H4 (cell line): ENCODE results near the gene TMEM11. TPM values are rescaled to one million over a fixed set of nuclear protein-coding genes. Genes with fewer than 3 reads are reported as not detected.

Experiments
- DNase-seq: peaks from one replicate; pipeline ENCODE4 v3.0.0-alpha.2; 2015; ENCODE audit warnings: low spot score
- total RNA-seq: library from RNA; depleted of rRNA; stranded (reverse); fragments of >200 nt; shearing (Covaris generic); gene quantifications from 2 replicates; pipeline ENCODE4 v1.2.3, GENCODE V29; 2014

Gene TMEM11
- total RNA-seq, 1 experiment from 2014 or later = 33.0 TPM

- no peak for DNase-seq
These were observed 29.4 kb downstream of the TMEM11 start for GRCh38 chr17:21184570-21184969.

DNA sequence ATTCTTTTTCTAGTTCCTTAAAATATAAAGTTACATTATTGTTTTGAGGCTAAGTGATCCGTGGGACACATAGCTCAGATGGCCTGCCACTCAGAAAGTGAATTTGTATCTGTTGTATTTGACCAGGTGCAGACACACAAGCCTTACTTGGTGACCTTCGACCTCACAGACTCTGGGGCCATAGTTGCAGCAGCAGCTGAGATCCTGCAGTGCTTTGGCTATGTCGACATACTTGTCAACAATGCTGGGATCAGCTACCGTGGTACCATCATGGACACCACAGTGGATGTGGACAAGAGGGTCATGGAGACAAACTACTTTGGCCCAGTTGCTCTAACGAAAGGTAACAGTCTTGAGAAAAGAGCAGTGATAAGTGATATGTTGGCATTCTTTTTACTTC lies 30.5 kb downstream of the TMEM11 start:
- no peak for DNase-seq

GRCh38 chr17:21177854-21178600 lies 35.9 kb downstream of the TMEM11 start:
- no peak for DNase-seq

GRCh38 chr17:21177401-21177800 lies 36.6 kb downstream of the TMEM11 start:
- DNase-seq = no peak

DNA sequence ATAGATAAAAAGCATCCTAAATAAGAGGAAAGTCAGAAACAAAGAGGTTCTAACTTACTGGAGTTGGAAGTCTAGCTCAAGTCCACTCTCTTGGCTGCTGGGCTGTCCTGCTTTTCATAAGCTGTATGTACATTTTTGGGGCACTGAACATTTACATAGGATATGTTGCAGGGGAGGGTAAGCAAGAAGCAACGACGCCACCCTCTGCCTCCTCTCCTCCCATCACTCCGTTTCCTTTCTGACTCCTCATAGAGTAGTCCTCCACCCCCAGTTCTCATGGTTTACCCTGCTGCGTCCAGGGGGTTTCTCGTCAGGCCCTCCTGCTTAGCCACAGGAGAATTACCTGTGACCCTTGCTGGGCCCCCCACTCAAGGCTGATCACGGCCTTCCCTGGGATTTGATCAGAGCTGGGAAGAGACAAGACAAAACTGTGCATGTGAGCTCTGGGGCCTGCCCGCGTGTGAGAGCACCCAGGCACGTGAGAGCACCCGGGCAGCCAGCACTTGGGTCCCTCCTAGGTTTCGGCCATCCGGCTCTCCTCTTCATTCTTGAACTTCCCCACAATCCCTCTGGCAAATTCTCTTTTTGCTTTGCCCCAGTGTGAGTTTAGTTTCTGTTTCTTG lies 37.1 kb downstream of the TMEM11 start:
- no peak for DNase-seq

DNA sequence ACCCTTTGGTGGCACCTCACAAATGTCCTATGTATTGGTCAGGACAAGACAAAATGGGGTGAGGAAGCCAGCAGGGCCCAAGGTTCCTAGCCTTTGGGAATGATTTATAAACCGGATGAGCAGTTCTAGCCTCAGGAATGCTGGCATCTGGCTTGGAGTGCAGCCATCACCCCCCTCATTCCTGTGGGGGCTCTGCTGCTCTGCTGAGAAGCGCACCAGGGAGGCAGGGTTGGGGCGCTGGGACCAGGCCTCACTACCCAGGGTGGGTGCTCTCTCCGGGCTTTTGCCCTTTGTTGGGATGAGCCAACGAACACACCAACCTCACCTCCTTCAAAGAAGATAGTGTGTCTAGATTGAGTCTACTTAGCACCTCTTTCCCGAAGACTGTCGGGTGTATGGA lies 39.2 kb downstream of the TMEM11 start:
- no peak for DNase-seq

DNA sequence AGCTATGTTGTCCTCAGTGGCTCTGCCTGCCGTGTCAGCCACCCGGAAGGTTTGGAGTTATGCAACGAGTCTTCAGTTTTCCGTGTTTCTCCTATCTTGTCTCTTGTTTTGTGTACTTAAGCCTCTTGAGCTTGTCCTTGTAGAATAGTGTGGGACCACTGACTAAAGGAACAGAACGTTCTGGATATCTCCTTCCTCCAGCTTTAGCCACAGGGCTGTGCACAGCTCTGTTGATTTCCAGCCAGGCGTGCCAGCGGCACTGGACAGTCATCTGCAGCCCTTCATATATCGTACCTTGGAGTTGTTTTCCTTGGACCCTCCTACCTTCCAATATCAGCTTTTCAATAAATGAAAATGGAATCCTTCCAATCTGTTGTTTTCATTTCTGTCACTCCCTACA lies 39.8 kb downstream of the TMEM11 start:
- DNase-seq = no peak

- DNase-seq = no peak
These were observed 40.4 kb downstream of the TMEM11 start for GRCh38 chr17:21173543-21173942.

GRCh38 chr17:21172846-21173245 lies 41.1 kb downstream of the TMEM11 start:
- DNase-seq = no peak

DNA sequence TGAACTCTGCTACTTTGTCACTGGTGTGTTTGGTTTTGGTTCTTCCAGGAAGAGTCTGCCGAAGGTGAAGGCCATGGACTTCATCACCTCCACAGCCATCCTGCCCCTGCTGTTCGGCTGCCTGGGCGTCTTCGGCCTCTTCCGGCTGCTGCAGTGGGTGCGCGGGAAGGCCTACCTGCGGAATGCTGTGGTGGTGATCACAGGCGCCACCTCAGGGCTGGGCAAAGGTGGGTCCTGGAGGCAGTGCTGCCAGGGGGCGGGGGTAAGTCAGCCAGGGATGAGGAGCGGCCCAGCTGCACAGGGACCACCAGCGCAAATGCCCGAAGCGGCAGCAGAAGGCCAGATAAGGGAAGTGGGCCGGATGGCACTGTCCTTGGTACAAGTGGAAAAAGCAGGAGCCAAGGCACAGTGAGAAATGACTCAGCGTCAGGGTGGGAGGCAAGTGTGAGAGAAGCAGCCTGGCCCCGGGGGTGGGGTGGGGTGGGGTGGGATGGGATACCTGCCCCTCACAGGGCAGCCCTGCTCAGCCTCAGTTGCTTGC lies 41.9 kb downstream of the TMEM11 start:
- DNase-seq = no peak

GRCh38 chr17:21171309-21171922 lies 42.5 kb downstream of the TMEM11 start:
- DNase-seq = no peak

DNA sequence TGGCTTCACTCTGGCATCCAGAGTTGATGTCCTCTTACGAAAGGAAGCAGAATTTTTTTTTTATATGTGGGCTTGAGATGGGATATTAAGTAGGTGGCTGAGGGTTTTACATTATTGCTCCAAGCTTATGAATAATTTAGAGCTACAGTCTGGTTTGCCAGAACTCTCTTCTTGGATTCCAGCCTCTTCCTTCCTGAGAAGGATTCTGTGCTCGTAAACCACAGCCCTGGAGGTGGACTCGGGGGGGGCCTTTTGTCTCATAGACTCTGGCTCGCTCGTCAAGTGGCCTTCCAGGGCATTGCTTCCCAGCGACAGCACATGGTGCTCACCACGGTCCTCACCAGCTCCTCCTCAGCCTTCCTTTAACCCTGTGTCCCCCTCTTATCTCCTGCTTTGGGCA lies 43.2 kb downstream of the TMEM11 start:
- no peak for DNase-seq

- DNase-seq = no peak
These were observed 44.5 kb downstream of the TMEM11 start for GRCh38 chr17:21169496-21169895.

DNA sequence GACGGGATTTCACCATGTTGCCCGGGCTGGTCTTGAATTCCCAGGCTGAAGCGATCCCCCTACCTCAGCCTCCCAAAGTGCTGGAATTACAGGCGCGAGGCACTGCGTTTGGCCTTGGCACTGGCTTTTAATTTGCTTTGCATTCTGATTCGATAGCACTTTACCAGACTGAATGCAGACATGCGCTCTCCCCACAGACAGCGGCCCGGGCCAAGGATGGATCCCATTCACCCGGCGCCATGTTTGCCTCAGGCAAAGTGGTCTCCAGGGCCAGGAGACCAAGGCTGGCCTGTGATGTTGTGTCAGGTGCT lies 45.5 kb downstream of the TMEM11 start:
- no peak for DNase-seq

GRCh38 chr17:21167303-21167702 lies 46.7 kb downstream of the TMEM11 start:
- DNase-seq = no peak

- DNase-seq = no peak
These were observed 47.3 kb downstream of the TMEM11 start for GRCh38 chr17:21166595-21167210.

- no peak for DNase-seq
These were observed 47.9 kb downstream of the TMEM11 start for GRCh38 chr17:21165922-21166594.

DNA sequence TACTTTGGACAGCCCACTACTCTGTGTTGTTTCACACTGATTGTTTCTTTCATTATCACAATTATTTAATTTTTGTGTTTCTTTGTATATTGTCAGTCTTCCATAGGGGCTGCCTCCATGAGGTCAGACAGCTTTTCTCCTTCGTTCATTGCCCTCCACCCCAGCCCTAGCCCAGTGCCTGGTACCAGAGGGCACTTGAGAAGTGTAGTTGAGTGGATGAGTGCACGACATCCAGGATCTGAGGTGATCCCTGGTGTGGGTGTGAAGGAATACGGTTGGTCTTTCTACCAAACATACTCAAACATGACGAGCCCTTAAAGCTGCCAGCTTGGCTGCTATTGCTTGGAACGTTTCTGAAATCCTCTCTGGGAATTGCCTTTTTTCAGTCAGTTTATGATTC lies 49.3 kb downstream of the TMEM11 start:
- no peak for DNase-seq

- no peak for DNase-seq
These were observed 49.7 kb downstream of the TMEM11 start for GRCh38 chr17:21164216-21164615.

DNA sequence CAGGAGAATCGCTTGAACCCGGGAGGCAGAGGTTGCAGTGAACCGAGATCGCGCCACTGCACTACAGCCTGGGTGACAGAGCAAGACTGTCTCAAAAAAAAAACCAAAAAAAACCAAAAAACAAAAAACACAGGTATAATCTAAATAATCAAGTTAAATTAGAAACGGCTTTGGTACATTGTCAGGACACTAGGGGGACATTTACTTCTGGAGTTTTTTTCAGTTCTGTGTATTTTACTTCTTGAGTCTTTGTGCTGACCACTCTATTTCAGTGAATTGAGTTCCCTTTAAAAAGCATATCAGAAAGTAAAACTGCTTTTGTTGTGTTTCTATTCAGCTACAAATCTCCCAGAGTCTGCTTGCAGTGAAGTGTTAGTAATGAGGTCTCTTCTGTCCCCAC lies 50.9 kb downstream of the TMEM11 start:
- no peak for DNase-seq

- no peak for DNase-seq
These were observed 51.6 kb downstream of the TMEM11 start for GRCh38 chr17:21162394-21162775.
